ENCODE measurements around the gene SLC18A2.
"Not testable (repeated sequence)": the region's sequence is repeated elsewhere in the genome, so short reads cannot be mapped to it uniquely, and the experiment has no call there.

SLC18A2 gene

DNA sequence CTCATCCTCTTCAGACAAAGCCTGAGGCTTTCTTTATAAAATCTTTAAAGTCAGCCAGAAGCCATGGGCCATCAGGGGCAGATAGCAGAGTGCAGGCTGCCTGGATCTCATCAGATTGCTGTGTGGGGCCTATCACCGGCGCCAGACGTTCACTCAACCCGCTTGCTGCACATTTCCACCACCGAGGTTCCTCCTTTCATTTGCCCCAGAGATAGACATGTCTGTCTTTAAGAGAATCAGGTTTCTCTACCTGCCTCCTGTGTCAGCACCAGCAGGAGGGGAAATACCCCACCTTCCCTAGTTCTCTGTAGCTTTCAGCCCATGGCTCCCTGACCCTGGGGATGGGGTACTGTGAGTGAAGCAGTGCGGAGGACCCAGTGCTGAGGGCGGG lies 22.0 kb downstream of the SLC18A2 start:
- no peak for DNase-seq (ENCODE audit: low spot score)

DNA sequence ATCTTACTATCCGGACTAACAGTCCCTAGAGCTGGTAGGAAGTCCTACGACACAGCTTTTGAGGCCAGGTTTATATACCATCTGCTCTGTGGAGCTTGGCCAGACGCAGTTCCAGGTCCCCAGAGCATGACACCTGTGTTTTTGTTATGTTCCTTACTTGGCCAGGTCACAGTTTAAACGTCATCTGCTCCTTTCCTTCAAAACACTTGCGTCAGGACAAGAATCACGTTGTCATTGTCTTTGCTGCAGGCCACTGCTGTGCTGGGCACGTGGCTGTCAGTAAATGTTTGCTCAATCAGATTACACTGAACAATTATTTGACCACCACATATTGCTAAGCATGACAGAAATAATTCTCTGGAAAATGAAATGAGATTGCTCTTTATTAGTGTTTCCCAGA lies 23.9 kb downstream of the SLC18A2 start:
- no peak for DNase-seq (ENCODE audit: low spot score)

DNA sequence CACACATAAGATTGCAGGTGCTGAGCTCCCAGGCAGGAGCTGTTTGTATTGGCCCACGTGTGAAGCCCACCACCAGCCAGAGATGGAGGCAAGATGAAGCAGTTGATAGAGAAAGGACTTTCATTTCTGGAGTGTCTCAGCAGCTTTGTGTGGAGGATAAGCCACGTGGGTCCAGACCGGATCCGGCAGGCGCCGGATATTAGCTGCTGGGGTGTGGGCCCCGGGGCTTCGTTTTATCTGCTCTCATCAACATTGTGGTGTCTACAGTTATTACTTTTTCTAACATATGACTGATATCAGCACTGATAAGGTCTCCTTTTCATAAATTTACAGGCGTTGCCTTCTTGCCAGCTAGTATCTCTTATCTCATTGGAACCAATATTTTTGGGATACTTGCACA lies 25.5 kb downstream of the SLC18A2 start:
- no peak for DNase-seq (ENCODE audit: low spot score)

DNA sequence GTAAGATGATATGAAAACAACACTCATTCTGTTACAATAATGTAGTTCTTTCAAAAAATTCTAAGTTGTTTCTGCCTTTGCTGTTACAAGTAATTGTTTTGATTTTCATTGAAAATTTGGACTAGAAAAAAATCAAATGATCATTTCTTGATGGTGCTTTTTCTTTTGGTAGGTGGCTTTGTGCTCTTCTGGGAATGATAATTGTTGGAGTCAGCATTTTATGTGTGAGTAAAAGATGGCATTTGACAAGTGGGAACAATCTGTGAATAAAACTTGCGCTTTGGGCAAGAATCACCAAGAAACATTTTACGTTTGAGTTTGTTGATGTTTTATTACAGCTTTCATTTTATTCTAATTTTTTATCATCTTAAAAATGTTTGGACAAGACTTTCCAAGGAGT lies 25.9 kb downstream of the SLC18A2 start:
- DNase-seq (ENCODE audit: low spot score), result no peak

DNA sequence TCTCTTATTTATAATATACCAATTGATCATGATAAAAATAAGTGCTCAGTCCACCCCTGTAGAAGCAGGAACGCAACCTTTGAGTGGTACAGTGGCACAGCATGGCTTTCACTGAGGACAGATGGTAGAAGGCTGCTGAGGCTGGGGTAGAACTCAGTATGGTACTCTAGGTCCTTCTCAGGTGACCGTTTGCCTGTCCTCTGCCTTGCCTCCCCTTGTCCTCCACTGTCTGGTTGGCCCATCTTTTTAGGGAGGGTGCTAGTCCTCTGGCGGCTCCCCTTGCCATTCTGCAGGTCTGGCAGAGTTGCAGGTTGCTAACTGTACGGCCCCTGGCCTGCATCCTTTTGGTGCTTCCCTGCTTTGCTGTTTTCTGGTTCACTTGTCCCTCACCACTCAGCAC lies 27.3 kb downstream of the SLC18A2 start:
- no peak for DNase-seq (ENCODE audit: low spot score)

DNA sequence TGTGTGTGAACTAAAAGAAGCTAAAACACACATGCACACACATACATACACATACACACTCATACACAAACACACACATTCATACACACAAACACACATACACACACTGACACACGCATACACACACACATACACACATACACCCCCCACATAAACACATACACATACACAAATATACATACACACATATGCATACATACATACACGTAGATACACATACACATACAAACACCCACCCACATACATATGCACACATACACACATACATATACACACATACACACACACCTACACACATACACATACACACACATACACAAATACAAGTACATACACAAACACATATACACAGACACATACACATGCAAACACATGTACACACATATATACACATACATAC lies 28.0 kb downstream of the SLC18A2 start:
- DNase-seq (ENCODE audit: low spot score), result no peak

DNA sequence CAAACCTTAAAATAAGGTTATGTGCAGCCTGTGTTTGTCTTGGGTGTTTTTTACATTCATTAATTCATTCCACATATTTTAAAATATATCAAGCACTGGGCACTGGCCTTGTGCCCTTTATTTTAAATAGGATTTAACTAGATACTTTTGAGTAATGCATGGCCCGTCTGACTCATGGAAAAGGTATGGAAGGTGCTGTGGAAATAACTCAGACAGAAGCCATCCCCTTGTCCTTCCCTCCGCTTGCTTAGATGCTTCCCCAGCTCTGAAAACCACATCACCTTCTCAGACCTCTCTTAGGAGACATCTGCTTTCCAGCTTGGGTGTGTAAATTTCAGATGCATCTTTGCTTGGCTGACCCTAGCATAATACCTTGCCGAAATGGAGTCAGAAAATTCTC lies 30.5 kb downstream of the SLC18A2 start:
- no peak for DNase-seq (ENCODE audit: low spot score)

DNA sequence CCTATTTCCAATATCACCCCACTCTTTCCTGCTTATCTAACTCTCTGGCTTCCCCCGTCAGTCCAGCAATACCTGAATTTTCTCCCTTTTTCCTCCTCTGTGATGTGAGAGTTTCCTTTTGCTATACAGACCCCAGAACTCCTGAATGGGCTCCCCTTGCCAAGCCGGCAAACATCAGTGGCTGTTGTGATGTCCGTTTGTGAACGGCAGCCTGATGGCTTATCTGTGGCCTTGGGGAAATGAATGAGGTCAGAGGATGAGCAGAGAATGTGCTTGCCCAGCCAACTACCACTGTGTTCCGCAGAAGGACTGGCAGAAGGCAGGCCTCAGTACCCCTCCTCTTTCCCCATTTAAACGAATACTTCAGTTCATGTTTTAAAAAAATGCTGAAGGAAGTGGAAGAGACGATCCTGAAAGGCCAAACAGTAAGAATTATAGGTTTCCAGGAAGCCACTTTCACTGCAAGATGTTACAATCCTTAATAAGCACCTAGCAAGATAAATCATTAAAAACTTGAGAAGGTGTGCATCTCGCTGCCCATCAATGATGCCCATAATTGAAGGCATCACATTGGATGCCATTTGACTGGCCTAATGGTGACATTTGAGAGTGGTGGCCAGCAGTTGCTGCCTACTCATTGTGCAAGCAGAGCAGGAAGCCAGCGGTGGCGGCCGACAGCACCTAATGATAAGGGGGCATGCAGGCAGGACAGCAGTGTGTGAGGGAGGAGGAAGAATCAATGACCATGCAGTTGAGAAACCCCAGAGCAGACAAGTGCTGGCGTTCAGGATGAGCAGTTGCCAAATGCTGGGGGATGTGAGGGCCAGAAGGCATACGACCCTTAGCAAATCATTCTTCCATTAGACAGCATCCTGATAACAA lies 31.5 kb downstream of the SLC18A2 start:
- DNase-seq (ENCODE audit: low spot score), result no peak

DNA sequence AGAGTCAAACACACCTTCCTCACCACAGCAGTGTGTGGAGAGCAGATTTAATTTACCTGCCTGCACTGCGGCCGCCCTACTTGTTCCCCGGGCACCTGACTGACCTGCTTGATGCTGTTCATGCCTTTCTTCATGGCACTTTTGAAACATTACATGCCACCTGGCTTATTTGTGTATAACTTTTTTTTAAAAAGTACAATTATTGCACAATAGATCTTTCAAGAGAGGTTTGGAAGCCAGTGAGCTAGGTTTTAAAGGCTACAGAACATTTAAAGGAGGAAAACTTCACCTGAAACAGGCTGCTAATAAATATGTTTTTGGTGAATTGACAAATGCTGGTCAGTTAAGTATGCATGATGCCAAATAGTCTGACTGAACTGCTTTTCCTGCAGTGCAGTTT lies 33.1 kb downstream of the SLC18A2 start:
- DNase-seq (ENCODE audit: low spot score), result no peak

DNA sequence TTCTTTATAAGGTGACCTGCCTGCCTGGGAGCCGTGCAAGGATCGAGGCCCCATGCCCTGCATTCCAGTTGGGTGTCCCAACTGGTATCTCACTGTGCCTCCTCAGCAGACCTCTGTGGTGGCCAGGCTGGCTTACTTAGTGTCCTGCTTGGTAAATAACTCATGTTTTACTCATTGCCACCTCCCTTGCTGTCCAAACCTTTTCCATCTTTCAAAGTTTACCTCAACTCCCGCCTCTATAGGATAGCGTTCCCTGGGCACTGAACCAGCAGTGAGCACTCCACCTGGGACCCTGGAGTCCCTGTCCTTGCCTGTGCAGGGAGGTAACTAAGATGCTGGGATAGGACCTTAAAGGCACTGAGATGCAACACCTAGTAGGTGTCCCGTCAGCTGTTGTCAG lies 33.6 kb downstream of the SLC18A2 start:
- DNase-seq (ENCODE audit: low spot score), result no peak

DNA sequence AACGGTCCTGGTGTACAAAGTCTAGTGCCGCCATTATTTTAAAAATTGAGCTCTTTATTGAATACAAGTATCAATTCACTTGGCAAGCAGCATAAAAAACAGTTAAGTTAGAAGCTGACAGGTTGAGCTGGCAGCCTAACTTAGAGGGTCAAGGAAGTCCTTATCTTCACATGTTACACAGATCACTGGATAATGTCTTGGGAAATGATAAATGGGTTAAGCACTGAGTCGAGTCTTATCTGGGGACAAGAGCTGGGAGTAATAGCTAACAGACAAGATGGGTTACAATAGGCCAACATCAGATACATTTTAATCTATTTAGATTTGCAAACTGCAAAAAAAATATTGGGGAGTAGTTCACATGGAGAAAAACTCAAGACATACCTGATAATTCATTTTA lies 34.2 kb downstream of the SLC18A2 start:
- no peak for DNase-seq (ENCODE audit: low spot score)

DNA sequence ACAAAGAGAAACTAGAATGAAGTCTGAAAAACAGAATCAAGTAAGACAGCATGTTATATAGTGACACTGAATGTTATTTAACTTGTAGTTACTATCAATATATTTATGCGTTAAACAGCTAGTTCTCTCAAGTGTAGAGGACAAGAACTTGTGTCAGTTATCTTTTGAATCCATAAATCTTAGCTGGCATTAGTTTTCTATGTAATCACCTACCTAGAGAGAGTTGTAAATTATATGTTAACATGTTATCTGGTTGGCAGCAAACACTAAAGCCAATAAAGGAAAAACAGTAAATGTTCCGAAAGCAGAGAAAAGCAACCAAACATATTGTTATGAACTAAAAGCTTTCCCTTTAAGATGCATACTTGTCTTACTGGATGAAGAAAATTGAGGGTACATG lies 36.8 kb downstream of the SLC18A2 start:
- no peak for DNase-seq (ENCODE audit: low spot score)

DNA sequence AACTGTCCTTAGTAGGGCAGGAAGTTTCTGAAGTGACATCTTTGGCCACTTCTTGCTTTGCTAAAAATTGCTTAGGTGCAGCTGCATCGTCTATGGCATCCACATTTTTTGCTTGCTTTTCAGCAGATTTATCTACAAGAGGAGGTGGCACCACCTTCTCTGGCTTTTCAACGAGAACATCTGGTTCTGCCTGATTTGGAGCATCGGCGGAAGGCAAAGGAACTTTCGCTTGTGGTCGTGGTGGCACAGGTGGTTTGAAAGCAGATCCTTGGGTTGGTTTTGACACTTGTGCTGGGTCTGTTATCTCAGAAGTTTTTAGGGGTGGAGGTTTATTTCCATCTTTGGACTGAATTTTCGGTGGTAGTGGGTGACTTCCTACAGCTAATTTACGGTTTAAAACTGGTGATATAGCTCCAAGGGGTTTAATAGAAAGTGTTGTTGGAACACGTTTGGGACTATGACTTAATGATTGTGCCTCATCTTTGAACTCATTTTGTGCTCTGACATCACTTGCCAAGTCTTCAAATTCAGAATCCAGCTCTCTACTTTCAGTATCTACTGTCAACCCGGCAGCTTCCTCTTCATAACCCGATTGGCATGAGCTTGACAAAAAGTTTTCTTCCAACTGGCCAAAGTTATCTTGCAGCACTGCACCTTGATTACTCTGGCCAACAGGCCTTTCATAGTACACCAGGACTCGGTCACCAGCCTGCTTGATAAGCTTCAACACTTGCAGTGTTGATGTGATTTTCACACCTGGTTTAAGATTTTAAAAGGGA lies 44.0 kb downstream of the SLC18A2 start:
- DNase-seq (ENCODE audit: low spot score), result no peak

DNA sequence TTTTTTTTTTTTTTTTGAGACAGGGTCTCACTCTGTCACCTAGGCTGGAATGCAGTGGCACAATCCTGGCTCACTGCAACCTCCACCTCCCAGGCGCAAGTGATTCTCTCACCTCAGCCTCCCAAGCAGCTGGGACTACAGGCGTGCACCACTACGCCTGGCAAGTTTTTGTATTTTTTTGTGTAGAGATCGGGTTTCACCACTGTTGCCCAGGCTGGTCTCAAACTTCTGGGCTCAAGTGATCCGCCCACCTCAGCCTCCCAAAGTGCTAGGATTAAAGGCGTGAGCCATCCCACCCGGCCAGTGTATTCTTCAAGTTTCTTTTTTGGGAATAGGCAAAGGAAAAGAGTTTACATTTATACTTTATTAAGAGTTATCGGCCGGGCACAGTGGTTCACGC lies 50.0 kb downstream of the SLC18A2 start:
- not testable (repeated sequence) for DNase-seq (ENCODE audit: low spot score)

DNA sequence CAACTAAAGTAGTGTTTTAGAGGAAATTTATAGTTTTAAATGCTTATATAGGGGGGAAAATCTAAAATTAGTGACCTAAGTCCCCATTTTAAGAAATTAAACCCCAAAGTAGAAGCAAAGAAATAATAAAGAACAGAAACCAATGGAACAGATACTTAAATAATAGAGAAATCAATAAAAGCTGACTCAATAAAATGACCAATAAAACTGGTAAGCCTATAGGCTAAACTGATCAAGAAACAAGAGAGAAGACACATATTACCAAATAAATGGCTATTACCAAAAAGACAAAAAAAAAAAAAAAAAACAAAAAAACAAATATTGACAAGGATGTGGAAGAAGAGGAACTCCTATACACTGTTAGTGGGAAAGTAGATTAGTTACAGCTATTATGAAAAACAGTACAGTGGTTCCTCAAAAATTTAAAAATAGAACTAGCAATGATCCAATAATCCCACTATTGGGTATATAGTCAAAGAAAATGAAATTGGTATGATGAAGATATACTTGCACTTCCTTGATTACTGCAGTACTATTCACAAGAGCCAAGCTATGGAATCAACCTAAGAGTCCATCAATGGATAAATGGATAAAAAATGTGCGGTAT lies 53.2 kb downstream of the SLC18A2 start:
- no peak for DNase-seq (ENCODE audit: low spot score)

DNA sequence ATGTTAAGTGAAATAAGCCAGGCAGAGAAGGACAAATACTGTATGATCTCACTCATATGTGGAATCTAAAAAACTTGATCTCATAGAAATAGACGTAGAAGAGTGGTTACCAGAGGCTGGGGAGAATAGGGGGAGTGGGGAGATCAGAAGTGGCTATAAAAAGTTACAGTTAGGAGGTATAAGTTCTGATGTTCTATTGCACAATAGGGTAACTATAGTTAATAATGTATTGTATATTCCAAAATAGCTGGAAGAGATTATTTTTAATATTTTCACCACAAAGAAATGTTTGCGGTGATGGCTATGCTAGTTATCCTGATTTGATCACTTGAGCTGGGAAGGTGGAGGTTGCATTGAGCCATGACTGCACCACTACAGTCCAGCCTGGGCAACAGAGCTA lies 53.8 kb downstream of the SLC18A2 start:
- DNase-seq (ENCODE audit: low spot score), result no peak

DNA sequence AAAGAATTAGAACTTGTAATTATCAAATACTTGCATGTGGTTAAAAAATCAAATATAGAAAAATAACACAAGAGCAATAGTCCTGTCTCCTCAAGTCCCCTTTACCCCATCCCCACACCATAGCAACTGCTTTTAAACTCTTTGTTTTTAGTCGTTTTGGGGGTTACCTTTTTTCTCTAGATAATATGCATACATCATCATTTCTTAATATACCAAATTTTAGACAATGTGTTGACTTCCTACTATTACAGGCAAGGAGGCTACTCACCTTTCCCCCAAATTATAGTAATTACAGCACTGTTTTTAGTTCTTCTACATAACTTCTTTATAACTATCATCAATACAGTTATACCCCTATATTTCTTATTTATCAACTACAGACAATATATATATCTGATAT lies 57.3 kb downstream of the SLC18A2 start:
- no peak for DNase-seq (ENCODE audit: low spot score)

DNA sequence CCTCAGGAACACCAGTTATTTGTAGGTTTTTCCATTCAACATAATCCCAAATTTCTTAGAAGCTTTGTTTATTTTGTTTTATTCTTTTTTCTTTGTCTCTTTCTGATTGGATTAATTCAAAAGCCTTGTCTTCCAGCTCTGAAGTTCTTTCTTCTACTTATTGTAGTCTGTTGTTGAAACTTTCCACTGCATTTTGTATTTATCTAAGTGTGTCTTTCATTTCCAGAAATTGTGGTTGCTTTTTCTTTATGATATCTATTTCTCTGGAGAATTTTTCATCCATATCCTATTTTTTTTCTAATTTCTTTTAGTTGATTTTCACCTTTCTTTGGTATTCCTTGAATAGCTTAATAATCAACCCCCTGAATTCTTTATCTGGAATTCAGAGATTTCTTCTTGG lies 58.5 kb downstream of the SLC18A2 start:
- no peak for DNase-seq (ENCODE audit: low spot score)

DNA sequence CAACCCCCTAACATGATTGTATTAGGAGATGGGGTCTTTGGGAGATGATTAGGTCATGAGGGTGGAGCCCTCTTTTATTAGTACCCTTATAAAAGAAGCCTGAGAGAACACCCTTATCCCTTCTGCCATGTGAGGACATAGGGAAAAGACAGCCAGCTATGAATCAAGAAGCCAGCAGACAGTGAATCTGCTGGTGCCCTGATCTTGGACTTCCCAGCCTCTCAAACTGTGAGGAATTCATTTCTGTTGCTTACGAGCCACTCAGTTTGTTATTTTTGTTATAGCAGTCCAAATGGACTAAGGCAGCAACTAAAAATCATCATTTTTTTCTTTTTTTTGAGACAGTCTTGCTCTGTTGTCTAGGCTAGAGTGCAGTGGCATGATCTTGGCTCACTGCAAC lies 59.8 kb downstream of the SLC18A2 start:
- DNase-seq (ENCODE audit: low spot score), result no peak

DNA sequence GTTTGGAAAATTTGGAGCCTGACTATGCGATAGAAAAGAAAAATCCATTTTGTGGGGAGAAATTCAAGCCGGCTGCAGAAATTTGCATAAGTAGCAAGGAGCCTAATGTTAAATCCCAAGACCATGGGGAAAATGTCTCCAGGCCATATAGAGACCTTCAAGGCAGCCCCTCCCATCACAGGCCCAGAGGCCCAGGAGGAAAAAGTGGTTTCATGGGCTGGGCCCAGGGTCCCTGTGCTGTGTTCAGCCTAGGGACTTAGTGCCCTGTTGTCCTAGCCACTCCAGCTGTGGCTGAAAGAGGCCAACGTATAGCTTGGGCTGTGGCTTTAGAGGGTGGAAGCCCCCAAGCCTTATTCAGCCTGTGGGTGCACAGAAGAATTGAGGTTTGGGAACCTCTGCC lies 62.5 kb downstream of the SLC18A2 start:
- DNase-seq (ENCODE audit: low spot score), result not testable (repeated sequence)

DNA sequence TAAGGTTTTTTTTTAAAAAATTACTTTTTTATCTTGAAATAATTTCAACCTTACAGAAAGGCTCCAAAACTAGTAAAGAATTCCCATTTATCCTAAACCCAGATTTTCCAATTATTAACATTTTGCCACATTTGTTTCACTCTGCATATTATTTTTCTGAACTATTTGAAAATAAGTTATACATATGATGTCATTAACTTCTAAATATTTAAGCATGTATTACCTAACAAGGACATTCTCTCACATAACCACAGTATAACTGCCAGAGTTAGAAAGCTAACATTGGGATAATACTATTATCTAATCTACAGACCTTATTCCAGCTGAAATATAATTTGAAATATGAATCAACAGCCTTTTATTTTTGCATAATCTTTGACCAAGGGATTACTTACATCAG lies 65.8 kb downstream of the SLC18A2 start:
- no peak for DNase-seq (ENCODE audit: low spot score)

DNA sequence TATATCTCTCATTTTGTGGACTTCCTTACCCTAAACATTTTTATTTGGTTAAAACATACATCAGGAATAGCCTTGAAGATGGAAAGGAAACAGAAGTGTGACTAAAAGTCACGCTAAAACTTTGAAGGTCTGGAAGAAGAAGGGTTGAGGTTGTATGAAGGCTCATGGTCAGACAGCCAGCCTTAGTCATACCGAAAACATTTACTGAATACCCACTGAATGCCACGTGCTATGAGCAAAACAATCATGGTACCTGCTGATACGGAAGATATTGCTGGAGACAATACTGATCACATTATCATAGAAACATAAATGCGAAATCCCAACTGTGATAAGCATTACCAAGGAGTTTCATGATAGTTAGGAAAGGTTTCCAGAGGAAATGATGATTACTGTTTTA lies 70.3 kb downstream of the SLC18A2 start:
- DNase-seq (ENCODE audit: low spot score), result no peak

DNA sequence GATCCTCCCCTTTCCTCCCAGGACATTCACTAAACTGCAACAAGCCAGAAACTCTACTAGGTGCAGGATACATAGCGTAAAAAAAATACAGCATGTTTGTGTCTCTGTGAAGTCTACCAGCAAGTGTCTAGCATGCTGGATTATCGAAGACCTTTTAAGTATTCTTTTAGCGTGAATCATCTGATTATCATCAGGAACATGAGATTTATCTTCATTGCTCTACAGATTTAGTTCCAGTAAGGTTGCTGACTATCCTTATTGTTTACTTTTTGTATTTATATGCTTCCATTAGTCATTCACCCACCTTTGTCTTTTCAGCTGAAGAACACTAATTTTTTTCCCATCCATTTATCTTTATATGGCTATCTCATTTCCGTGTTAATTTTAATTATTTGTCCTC lies 71.5 kb downstream of the SLC18A2 start:
- no peak for DNase-seq (ENCODE audit: low spot score)
